Ishikawa (cell line): Measurements from ENCODE around the gene LRRD1.

Experiments
- MAX ChIP-seq: IDR thresholded peaks from 2 replicates; pipeline ENCODE4 v1.6.1; 2012
- NFIC ChIP-seq: IDR thresholded peaks from 2 replicates; pipeline ENCODE4 v1.6.1; 2012

- TF ChIP-seq MAX (no peak), NFIC (no peak)
Observed at GRCh38 chr7:92200791-92201190, 21.8 kb upstream of the LRRD1 start.
